ENCODE results near the gene TFRC.

GRCh38 chr3:196073255-196073753 lies 8.6 kb downstream of the TFRC start:
- TF ChIP-seq CTCF (IDR thresholded peaks at IDR 0.05), result peak; percentile 90
- TF ChIP-seq POLR2AphosphoS5 (IDR thresholded peaks at IDR 0.05; ENCODE audit: low read depth, low read length), result peak; percentile 29; the same call in 1 of the 2 replicates
- TF ChIP-seq SIN3A (IDR thresholded peaks at IDR 0.05; ENCODE audit: borderline replicate concordance, insufficient read depth, low read depth, low read length), result no peak
- TF ChIP-seq REST (IDR thresholded peaks at IDR 0.05; ENCODE audit: insufficient read depth in 1 of 2, low read depth in 2 of 2, low read length in 1 of 2), result no peak
- 0 out of 2 replicates have a peak, but pooled peaks have one; percentile 60 for TF ChIP-seq TCF7L2 (IDR thresholded peaks at IDR 0.05; ENCODE audit: low read depth, low read length)

Data from Panc1 (cell line).